ENCODE data around the gene RIT2. TPM values are rescaled to one million over a fixed set of nuclear protein-coding genes. Genes with fewer than 3 reads are reported as not detected.

Gene RIT2
- total RNA-seq, 1 experiment from 2014 or later, result not detected

DNA sequence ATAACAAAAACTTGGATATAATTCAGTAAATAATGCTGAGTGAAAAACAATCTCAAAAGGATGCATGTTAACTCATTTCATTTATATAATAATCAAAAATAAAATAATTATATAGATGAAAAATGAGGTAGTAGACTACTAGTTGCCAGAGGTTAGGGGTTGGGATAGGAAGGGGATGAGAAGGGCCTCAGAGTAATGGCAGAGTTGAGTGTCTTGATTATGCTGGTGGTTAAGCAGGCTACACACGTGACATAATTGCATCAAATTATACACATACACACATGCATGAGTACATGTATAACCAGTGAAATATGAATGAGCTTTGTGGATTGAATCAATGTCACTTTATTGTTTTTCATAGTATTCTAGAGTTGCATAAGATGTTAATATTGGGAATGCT, 201.0 kb downstream of the RIT2 start:
- in situ Hi-C loops (cut with HindIII; ENCODE audit: low pct_unique_long_range_greater_than_20kb, low sequenced_read_pairs), result no loop called here
- no peak for DNase-seq (ENCODE audit: low read depth, low spot score)

DNA sequence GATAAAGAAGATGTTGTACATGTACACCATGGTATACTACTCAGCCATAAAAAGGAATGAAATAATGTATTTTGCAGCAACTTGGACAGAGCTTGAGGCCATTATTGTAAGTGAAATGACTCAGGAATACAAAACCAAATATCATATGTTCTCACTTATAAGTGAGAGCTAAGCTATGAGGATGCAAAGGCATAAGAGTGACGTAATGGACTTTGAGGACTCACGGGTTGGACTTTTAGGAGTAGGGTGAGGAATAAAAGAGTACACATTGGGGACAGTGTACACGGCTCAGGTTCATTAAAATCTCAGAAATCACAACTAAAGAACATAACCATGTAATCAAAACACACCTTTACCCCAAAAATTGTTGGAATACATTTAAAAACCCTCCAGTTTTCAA, 206.4 kb downstream of the RIT2 start:
- DNase-seq (ENCODE audit: low read depth, low spot score), result no peak
- in situ Hi-C loops (cut with HindIII; ENCODE audit: low pct_unique_long_range_greater_than_20kb, low sequenced_read_pairs), result no loop called here

DNA sequence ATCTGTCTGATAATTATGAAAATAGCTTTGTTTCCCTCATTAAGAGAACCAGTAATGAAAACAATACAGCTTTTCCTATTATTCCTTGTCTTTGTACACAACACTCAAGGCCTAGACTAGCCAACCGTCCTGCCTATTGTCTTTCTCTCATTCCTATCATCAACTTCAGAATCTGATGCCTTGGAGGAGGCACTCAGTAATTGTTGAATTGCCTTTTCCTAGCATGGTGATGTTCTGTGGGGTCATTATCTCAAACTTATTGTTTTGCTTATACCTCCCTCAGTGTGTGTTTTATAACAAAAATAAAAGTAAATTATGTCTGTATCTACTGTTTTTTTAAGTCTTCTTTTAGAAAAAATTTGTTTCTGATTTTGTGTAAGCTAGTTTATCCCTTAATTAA, 208.7 kb downstream of the RIT2 start:
- DNase-seq (ENCODE audit: low read depth, low spot score), result no peak
- in situ Hi-C loops (cut with HindIII; ENCODE audit: low pct_unique_long_range_greater_than_20kb, low sequenced_read_pairs), result no loop called here

DNA sequence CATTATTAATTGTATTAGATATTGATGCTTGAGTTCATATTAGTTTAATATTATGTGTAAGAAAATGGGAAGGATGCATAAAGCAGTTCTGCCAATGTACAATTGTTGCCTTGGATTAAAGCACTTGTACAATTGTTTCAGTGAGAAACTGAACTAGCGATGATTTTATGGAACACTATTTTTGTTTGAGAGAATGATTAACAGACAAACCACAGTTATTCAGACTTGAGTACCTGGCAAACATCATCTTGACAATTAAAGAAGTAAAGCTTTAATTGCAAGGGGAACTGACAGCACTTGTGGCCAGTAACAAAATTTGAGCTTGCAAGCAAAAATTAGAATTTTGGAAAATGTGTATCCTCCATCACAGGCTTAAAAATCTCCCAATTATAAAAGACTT, 214.3 kb downstream of the RIT2 start:
- no peak for DNase-seq (ENCODE audit: low read depth, low spot score)
- in situ Hi-C loops (cut with HindIII; ENCODE audit: low pct_unique_long_range_greater_than_20kb, low sequenced_read_pairs), result no loop called here

DNA sequence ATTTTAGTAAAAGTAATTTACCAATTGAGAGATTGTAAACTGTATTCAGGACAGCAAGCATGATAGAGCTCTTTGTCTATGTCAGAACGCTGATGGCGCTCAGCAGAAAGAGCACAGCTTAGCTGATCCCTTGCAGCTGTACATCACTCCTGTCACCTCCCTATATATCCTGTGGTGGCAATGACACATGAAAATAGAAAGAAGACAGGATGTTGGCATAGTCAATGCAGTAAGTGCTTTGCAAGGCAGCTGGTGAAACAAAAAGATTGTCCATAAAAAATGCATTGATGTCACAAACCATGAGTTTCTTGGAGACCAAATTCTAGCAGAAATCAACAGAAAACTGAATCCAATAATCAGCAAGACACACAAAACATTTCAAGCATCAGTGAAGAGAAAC, 221.5 kb downstream of the RIT2 start:
- no peak for DNase-seq (ENCODE audit: low read depth, low spot score)
- in situ Hi-C loops (cut with HindIII; ENCODE audit: low pct_unique_long_range_greater_than_20kb, low sequenced_read_pairs), result no loop called here

DNA sequence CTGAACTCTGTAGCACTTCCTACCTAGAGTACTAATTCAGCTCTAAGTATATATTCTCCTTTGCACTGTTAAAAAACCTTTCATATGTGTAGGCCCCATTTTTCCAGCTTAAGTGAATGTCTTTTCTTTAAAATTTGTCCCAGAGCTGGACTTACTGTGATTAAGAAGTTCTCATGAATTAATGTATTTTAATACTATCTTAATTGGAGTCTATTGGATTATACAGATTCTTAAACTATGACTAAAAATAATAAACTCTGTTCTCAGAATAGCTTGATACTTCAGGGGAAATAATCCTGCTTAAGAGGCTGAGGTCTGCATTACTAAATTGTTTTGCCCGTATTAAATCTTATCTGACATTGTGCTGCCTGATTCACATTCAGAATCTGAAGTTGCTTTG, 223.3 kb downstream of the RIT2 start:
- in situ Hi-C loops (cut with HindIII; ENCODE audit: low pct_unique_long_range_greater_than_20kb, low sequenced_read_pairs), result no loop called here

DNA sequence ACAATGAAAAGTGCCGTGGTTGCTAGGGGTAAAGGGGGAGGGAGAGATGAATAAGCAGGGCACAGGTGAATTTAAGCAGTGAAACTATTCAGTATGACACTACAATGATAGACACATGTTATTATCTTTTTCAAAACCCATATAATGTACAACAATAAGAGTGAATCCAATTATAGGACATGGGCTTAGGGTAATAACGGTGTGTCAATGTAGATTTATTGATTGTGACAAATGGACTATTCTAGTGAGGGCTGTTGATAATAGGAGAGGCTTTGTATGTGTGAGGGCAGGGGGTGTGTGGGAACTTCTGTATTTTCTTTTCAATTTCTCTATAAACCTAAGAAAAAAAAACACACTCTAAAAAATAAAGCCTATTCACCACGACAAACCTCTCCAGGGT, 223.8 kb downstream of the RIT2 start:
- in situ Hi-C loops (cut with HindIII; ENCODE audit: low pct_unique_long_range_greater_than_20kb, low sequenced_read_pairs), result no loop called here
- DNase-seq (ENCODE audit: low read depth, low spot score), result no peak

More for the DNA sequence above, 223.3 kb downstream of the RIT2 start:
- no peak for DNase-seq (ENCODE audit: low read depth, low spot score)

DNA sequence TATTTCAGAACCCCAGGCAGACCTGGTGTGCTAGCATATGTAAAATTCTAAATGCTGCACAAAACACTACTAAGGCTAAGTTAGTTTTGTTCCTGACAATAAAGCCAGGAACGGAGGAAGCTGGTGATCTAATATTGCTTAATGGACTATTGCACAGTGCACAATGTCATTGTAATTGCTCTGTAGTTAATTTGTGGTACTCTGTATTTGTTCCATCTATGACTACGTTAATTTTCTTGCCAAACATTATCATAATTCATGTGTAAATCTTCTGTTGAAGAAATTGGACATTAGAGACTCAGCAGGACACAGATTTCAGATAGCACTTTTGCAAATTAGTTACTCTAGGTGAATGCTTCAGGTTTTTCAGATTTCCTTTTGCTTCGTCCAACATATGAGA, 232.3 kb downstream of the RIT2 start:
- in situ Hi-C loops (cut with HindIII; ENCODE audit: low pct_unique_long_range_greater_than_20kb, low sequenced_read_pairs), result no loop called here

DNA sequence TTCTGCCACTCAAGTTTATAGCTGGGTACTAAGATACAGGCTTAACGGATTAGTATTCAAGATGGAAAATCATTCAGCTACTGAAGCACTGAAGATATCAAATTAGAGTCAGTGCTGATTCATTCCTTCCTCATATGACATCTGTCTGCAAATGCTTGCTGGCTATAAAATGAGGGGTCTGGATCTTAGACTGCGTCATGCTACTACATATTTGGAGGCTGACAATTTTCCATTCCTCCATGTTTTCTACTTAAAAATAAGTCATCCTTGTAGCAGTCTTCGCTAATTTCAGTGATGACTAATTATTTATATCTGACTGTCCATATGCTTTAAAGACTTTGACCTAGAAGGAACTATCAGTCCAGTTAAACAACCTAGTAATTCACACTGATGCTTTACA, 233.4 kb downstream of the RIT2 start:
- DNase-seq (ENCODE audit: low read depth, low spot score), result no peak
- in situ Hi-C loops (cut with HindIII; ENCODE audit: low pct_unique_long_range_greater_than_20kb, low sequenced_read_pairs), result no loop called here

More for the DNA sequence above, 232.3 kb downstream of the RIT2 start:
- DNase-seq (ENCODE audit: low read depth, low spot score), result no peak

DNA sequence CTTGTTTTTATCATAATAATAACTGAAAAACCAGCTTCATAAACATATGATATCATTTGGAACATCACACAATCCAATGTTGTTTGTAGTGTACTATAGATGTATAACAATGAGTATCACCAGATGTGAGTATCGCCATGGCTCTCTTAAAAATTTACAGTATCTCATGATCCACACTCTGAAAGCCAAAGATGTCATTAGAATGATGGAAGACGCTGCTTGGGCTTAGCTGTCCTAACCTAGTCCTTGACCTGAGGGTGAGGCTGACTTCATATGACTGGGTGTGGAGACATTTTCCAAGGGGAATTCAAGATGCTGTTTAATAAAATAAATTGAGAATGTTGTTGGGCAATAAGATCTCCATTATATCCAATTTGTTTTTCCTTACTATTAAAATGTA, 242.6 kb downstream of the RIT2 start:
- DNase-seq (ENCODE audit: low read depth, low spot score), result no peak
- in situ Hi-C loops (cut with HindIII; ENCODE audit: low pct_unique_long_range_greater_than_20kb, low sequenced_read_pairs), result no loop called here

DNA sequence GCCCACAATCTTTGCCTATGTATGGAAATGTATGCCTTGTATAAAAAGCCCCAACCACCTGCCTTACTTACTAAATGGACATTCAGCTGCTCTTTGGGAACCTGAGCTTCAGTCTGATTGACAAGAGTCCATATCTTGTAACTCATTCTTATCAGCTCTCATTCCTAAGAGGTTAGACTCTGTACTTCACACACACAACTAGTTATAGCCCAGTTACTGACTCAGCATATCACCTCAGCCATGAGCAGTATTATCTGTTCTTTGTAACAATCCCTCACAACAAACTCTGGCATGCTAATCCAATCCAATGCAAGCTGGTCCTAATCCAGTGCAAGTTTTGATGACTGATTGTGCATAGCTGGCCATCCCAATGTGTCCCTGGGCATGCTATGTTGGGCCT, 250.6 kb downstream of the RIT2 start:
- DNase-seq (ENCODE audit: low read depth, low spot score), result no peak
- in situ Hi-C loops (cut with HindIII; ENCODE audit: low pct_unique_long_range_greater_than_20kb, low sequenced_read_pairs), result no loop called here

DNA sequence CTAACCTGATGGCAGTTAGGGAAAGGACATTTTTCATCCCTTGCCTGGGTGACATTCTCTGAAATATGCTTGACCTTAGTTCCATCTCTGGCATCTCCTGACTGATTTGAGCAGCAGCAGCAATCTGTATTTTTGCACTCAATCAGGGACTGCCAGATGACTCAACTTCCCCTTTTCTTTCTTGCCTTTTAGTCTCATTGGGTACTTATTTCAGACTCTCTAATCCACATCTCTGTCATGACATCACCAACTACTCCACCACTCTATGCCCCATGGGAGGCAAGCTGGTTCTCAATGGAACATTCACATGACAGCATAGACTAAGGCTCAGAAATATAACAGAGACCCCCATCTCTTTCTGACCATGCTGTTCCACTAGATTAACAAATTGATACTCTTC, 254.2 kb downstream of the RIT2 start:
- DNase-seq (ENCODE audit: low read depth, low spot score), result no peak
- in situ Hi-C loops (cut with HindIII; ENCODE audit: low pct_unique_long_range_greater_than_20kb, low sequenced_read_pairs), result no loop called here

DNA sequence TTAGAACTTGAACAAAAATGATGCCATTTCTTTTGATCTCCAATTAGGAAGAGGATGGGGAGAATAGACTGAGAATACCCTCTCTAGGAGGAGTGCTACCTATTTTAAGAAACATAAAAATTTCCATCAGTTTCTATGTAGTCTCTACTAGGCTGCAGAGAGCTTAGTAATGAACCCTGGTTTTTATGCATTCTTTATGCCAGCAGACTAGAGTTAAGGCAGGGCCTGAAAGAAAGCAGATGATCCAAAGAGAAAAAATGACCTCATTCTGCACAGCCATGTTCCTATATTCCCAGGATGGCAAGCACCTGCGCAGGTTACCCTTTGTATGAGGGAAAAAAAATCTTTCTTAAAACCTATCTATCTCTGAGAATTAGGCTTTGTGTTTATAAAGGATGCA, 254.9 kb downstream of the RIT2 start:
- in situ Hi-C loops (cut with HindIII; ENCODE audit: low pct_unique_long_range_greater_than_20kb, low sequenced_read_pairs), result no loop called here
- no peak for DNase-seq (ENCODE audit: low read depth, low spot score)

DNA sequence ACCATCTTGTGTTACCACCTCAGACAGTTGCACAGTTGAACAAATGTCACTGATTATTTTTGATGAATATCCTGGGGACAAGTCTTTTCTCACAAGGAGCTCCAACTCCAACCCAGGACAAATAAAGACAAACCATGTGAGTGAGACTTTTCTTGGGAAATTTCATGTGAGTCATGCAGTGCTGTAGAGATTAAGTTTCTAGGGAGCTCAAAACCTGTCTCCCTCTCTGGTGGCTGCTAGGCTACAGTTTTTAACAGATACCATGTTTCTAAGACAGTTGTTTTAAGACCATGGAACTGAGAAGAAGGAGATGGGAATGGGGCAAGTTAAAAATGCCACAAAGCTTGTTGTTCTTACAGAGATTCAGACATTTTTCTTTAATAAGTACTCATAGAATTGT, 255.5 kb downstream of the RIT2 start:
- DNase-seq (ENCODE audit: low read depth, low spot score), result no peak
- in situ Hi-C loops (cut with HindIII; ENCODE audit: low pct_unique_long_range_greater_than_20kb, low sequenced_read_pairs), result no loop called here

DNA sequence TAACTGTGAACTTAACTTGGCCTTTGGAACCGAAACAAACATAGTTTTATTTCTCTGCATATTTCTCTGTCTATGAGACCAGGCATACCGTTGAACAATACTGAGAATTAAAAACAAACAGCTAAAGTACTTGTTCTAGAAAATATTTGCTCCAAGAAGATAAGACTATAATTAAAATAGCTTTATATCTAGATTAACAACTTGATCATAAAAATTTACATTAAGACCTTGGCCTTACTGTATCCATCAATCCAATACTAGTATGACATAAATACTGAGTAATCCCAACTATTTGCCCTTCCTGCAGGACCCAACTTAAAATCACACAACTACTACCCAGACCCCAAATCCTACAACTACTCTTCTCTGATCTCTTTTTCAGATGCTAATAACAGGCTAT, 260.9 kb downstream of the RIT2 start:
- in situ Hi-C loops (cut with HindIII; ENCODE audit: low pct_unique_long_range_greater_than_20kb, low sequenced_read_pairs), result no loop called here
- no peak for DNase-seq (ENCODE audit: low read depth, low spot score)

DNA sequence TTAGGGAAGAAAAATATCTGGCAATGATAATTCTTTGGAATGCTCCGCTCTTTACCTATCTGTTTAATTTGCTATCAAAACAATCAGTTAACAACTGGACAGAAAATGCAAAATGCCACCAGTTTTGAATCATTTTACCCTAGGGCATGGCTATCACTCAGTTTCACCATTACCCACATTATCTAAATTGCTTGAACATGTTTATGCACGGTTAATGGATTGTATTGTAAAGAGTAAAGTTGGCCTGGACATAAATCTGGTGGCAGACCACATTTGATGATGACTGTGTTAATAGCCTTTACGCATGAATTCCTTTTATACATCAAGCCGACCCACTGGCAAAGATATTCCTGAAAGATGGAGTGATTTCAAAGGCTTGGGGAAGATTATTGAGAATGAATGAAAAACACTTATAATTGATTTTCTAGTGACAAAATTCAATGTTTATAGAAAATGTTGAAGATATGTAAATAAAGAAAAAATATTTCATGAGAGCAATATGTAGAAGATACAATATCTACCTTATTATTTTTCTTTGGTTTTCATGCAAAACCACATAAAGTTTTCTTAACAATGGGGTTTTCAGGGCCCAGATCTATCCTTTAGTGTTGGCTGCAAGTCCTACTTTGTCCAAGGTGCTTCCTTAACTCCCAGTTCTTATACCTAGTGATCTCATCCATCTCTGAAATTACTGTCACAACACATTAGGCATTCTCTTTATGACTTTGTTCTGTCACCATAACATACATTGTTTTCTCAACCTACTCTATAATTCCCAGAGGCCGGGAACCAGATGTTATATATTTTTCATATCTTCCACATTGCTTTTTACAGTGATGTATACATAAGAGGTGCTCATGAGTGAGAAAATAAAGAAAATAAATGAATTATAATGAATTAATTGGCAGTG, 265.1 kb downstream of the RIT2 start:
- in situ Hi-C loops (cut with HindIII; ENCODE audit: low pct_unique_long_range_greater_than_20kb, low sequenced_read_pairs), result no loop called here
- DNase-seq (ENCODE audit: low read depth, low spot score), result no peak

DNA sequence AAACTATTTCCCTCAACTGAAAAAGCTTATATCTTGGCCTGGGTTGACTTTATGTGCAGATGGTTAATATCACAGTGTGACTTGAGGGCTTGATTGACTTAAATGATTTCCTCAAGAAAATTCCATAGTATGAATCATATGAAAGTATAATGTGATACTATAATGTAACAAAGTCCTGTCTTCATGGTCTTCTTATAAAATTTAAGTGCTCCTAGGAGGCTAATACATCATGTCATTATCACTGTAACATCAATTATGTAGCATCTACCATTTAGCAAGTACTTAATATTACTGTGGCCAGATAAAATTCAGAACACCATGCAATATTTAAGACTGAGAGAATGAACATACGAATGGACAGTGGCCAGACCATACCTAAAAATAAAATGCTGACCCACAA, 276.1 kb downstream of the RIT2 start:
- DNase-seq (ENCODE audit: low read depth, low spot score), result no peak
- in situ Hi-C loops (cut with HindIII; ENCODE audit: low pct_unique_long_range_greater_than_20kb, low sequenced_read_pairs), result no loop called here

DNA sequence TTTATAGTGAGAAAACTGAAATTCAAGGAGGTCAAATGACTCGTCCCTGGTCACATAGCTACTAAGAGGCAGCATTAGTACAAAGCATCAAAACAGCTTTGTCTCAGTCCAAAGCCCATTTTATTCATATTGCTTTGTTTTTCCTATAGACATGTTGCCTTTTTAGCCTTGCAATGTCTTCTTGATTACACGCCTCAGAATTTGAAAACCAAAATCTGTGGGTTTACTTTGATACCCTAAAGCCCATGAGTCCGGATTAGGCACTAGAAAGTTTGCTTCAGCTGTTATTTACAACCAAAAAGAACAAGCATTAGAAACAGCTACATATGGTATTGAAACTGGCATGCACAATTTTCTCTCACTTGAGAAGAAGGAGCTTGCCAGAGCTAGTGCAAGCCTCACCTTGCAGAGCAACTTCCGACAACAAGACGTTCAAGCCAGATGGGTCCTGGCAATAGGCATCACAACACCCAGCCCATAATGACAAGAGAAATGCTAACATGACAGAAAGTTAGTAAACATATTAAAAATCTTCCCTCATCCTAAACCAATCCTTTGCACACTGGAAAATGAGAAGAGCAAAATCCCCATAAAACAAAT, 276.8 kb downstream of the RIT2 start:
- in situ Hi-C loops (cut with HindIII; ENCODE audit: low pct_unique_long_range_greater_than_20kb, low sequenced_read_pairs), result no loop called here
- no peak for DNase-seq (ENCODE audit: low read depth, low spot score)

DNA sequence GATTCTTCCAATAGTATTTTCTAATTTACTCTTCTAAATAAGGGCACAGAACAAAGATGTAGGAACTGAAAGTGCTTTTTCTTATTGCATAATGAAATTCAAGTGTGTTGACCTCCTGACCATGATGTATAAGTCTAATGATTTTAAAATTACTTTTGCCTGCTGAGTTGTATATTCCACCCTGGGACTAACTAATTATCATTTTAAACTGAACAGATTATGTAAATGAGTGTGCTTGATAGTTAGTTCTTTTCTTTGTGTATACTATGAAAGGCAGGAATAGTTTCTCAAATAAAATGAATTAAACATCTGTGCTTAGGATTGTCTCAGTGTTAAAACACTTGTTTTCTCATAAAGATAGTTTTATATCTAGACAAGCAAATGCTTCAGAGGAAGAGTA, 284.5 kb downstream of the RIT2 start:
- no peak for DNase-seq (ENCODE audit: low read depth, low spot score)
- in situ Hi-C loops (cut with HindIII; ENCODE audit: low pct_unique_long_range_greater_than_20kb, low sequenced_read_pairs), result no loop called here

Data from SK-MEL-5 (cell line).